GM12878 (cell line): ENCODE measurements around the gene YIF1B. TPM values are rescaled to one million over a fixed set of nuclear protein-coding genes. Genes with fewer than 3 reads are reported as not detected.

Source experiments
- BRCA1 ChIP-seq: IDR thresholded peaks from 2 replicates; pipeline ENCODE4 v1.6.1; 2011; ENCODE audit warnings: low read depth, low read length, improper control_type of control experiment
- CBX3 ChIP-seq: fragments of 200-600 bp; sonication (generic); IDR thresholded peaks from 2 replicates; pipeline ENCODE4 v1.6.1; 2016; ENCODE audit warnings: low read depth, borderline replicate concordance
- KAT2A ChIP-seq: conservative IDR thresholded peaks from 2 replicates; pipeline ENCODE4 v1.6.1; 2011; ENCODE audit warnings: low read depth, low read length; ENCODE audit not compliant: control insufficient read depth
- RB1 ChIP-seq: fragments of 450-650 bp; formaldehyde crosslinking; IDR thresholded peaks from 2 replicates; pipeline ENCODE4 v1.6.1; 2017; ENCODE audit warnings: mild to moderate bottlenecking, borderline replicate concordance
- RBBP5 ChIP-seq: fragments of 200-600 bp; sonication (generic); conservative IDR thresholded peaks from 2 replicates; pipeline ENCODE4 v1.6.1; 2016
- SUZ12 ChIP-seq: fragments of 200-600 bp; sonication (generic); IDR thresholded peaks from one replicate; pipeline ENCODE4 v1.6.1; 2018; ENCODE audit warnings: antibody characterized with exemption, mild to moderate bottlenecking; ENCODE audit not compliant: unreplicated experiment
- TBL1XR1 ChIP-seq: IDR thresholded peaks from 2 replicates; pipeline ENCODE4 v1.6.1; 2012; ENCODE audit warnings: low read depth, low read length, improper control_type of control experiment
- ZNF622 ChIP-seq: fragments of 450-650 bp; IDR thresholded peaks from 2 replicates; pipeline ENCODE4 v1.6.1; 2017; ENCODE audit warnings: mild to moderate bottlenecking, inconsistent platforms
- polyA plus RNA-seq, 11 experiments: library from polyadenylated mRNA; depleted of rRNA in 4 of 11; unstranded in 6 of 11; stranded (reverse) in 5 of 11; fragments of >200 nt; fragmentation: Nextera tagmentation in 4 of 11; fragmentation: Illumina TruSeq in 1 of 11; extraction: Ambion mirVana in 4 of 11; extraction: Trizol in 1 of 11; gene quantifications; 1 replicate in 1 of 11; 2 replicates in 10 of 11; pipeline versions ENCODE4 v1.2.1 to v1.2.3, GENCODE V29; 2011 to 2016; ENCODE audit warnings: inconsistent platforms in 2 of 11, missing spikeins in 2 of 11, low read depth in 1 of 11
- total RNA-seq, 4 experiments: library from RNA; depleted of rRNA in 3 of 4; stranded (reverse); fragments of >200 nt in 3 of 4; fragmentation: Illumina TruSeq in 1 of 4; extraction: Trizol in 1 of 4; gene quantifications; 2 replicates each; pipeline versions ENCODE4 v1.2.1 to v1.2.3, GENCODE V29; 2013 to 2021
- TF ChIP-seq, protein P1 (sequence below): fragments of 450-650 bp; IDR thresholded peaks from 2 replicates; pipeline ENCODE4 v1.6.1; 2018; ENCODE audit warnings: borderline replicate concordance, mild to moderate bottlenecking; ENCODE audit not compliant: partially characterized antibody
- TF ChIP-seq, protein P2 (sequence below): fragments of 450-650 bp; IDR thresholded peaks from 2 replicates; pipeline ENCODE4 v1.6.1; 2017; ENCODE audit warnings: antibody characterized with exemption, mild to moderate bottlenecking, moderate library complexity
- TF ChIP-seq, protein P3 (sequence below): fragments of 450-650 bp; IDR thresholded peaks from 2 replicates; pipeline ENCODE4 v1.6.1; 2014; ENCODE audit warnings: mild to moderate bottlenecking
- TF ChIP-seq, protein P4 (sequence below): fragments of 450-650 bp; formaldehyde crosslinking; IDR thresholded peaks from 2 replicates; pipeline ENCODE4 v1.4.0; 2022; ENCODE audit warnings: mild to moderate bottlenecking, moderate library complexity
- TF ChIP-seq, protein P5 (sequence below): fragments of 450-650 bp; formaldehyde crosslinking; IDR thresholded peaks from 2 replicates; pipeline ENCODE4 v1.5.0; 2022; ENCODE audit warnings: mild to moderate bottlenecking, missing genetic modification characterization

Gene YIF1B
- total and polyA plus RNA-seq, 10 of the 15 experiments (the other 5 are each of a cell fraction or from before 2014, with no cell fraction given) = 1.3 to 106 (median 53.5) TPM

GRCh38 chr19:38315657-38316476 lies at the start of gene YIF1B (continued):
- TF ChIP-seq, protein P1, sequence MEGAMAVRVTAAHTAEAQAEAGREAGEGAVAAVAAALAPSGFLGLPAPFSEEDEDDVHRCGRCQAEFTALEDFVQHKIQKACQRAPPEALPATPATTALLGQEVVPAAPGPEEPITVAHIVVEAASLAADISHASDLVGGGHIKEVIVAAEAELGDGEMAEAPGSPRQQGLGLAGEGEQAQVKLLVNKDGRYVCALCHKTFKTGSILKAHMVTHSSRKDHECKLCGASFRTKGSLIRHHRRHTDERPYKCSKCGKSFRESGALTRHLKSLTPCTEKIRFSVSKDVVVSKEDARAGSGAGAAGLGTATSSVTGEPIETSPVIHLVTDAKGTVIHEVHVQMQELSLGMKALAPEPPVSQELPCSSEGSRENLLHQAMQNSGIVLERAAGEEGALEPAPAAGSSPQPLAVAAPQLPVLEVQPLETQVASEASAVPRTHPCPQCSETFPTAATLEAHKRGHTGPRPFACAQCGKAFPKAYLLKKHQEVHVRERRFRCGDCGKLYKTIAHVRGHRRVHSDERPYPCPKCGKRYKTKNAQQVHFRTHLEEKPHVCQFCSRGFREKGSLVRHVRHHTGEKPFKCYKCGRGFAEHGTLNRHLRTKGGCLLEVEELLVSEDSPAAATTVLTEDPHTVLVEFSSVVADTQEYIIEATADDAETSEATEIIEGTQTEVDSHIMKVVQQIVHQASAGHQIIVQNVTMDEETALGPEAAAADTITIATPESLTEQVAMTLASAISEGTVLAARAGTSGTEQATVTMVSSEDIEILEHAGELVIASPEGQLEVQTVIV = peak; percentile 68
- TF ChIP-seq BRCA1 = no peak
- TF ChIP-seq ZNF622 = no peak
- TF ChIP-seq, protein P2, sequence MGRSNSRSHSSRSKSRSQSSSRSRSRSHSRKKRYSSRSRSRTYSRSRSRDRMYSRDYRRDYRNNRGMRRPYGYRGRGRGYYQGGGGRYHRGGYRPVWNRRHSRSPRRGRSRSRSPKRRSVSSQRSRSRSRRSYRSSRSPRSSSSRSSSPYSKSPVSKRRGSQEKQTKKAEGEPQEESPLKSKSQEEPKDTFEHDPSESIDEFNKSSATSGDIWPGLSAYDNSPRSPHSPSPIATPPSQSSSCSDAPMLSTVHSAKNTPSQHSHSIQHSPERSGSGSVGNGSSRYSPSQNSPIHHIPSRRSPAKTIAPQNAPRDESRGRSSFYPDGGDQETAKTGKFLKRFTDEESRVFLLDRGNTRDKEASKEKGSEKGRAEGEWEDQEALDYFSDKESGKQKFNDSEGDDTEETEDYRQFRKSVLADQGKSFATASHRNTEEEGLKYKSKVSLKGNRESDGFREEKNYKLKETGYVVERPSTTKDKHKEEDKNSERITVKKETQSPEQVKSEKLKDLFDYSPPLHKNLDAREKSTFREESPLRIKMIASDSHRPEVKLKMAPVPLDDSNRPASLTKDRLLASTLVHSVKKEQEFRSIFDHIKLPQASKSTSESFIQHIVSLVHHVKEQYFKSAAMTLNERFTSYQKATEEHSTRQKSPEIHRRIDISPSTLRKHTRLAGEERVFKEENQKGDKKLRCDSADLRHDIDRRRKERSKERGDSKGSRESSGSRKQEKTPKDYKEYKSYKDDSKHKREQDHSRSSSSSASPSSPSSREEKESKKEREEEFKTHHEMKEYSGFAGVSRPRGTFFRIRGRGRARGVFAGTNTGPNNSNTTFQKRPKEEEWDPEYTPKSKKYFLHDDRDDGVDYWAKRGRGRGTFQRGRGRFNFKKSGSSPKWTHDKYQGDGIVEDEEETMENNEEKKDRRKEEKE = no peak
- TF ChIP-seq TBL1XR1 = no peak
- TF ChIP-seq, protein P3, sequence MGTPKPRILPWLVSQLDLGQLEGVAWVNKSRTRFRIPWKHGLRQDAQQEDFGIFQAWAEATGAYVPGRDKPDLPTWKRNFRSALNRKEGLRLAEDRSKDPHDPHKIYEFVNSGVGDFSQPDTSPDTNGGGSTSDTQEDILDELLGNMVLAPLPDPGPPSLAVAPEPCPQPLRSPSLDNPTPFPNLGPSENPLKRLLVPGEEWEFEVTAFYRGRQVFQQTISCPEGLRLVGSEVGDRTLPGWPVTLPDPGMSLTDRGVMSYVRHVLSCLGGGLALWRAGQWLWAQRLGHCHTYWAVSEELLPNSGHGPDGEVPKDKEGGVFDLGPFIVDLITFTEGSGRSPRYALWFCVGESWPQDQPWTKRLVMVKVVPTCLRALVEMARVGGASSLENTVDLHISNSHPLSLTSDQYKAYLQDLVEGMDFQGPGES = no peak
- TF ChIP-seq, protein P4, sequence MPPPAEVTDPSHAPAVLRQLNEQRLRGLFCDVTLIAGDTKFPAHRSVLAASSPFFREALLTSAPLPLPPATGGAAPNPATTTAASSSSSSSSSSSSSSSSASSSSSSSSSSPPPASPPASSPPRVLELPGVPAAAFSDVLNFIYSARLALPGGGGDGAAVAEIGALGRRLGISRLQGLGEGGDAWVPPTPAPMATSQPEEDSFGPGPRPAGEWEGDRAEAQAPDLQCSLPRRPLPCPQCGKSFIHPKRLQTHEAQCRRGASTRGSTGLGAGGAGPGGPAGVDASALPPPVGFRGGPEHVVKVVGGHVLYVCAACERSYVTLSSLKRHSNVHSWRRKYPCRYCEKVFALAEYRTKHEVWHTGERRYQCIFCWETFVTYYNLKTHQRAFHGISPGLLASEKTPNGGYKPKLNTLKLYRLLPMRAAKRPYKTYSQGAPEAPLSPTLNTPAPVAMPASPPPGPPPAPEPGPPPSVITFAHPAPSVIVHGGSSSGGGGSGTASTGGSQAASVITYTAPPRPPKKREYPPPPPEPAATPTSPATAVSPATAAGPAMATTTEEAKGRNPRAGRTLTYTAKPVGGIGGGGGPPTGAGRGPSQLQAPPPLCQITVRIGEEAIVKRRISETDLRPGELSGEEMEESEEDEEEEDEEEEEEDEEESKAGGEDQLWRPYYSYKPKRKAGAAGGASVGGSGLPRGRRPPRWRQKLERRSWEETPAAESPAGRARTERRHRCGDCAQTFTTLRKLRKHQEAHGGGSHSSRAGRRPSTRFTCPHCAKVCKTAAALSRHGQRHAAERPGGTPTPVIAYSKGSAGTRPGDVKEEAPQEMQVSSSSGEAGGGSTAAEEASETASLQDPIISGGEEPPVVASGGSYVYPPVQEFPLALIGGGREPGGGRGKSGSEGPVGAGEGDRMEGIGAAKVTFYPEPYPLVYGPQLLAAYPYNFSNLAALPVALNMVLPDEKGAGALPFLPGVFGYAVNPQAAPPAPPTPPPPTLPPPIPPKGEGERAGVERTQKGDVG (CRISPR knock-in tag) = no peak
- TF ChIP-seq, protein P5, sequence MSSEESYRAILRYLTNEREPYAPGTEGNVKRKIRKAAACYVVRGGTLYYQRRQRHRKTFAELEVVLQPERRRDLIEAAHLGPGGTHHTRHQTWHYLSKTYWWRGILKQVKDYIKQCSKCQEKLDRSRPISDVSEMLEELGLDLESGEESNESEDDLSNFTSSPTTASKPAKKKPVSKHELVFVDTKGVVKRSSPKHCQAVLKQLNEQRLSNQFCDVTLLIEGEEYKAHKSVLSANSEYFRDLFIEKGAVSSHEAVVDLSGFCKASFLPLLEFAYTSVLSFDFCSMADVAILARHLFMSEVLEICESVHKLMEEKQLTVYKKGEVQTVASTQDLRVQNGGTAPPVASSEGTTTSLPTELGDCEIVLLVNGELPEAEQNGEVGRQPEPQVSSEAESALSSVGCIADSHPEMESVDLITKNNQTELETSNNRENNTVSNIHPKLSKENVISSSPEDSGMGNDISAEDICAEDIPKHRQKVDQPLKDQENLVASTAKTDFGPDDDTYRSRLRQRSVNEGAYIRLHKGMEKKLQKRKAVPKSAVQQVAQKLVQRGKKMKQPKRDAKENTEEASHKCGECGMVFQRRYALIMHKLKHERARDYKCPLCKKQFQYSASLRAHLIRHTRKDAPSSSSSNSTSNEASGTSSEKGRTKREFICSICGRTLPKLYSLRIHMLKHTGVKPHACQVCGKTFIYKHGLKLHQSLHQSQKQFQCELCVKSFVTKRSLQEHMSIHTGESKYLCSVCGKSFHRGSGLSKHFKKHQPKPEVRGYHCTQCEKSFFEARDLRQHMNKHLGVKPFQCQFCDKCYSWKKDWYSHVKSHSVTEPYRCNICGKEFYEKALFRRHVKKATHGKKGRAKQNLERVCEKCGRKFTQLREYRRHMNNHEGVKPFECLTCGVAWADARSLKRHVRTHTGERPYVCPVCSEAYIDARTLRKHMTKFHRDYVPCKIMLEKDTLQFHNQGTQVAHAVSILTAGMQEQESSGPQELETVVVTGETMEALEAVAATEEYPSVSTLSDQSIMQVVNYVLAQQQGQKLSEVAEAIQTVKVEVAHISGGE (CRISPR knock-in tag) = no peak
- no peak for TF ChIP-seq RBBP5
- no peak for TF ChIP-seq RB1
- TF ChIP-seq CBX3 = no peak
- TF ChIP-seq SUZ12 = no peak
- no peak for TF ChIP-seq KAT2A
